H9 (cell line): ENCODE data around the gene CCR5. TPM values are rescaled to one million over a fixed set of nuclear protein-coding genes. Genes with fewer than 3 reads are reported as not detected.

Experiments used
- DNase-seq: peaks from one replicate; pipeline ENCODE4 v3.0.0-alpha.2; 2017
- H2AFZ ChIP-seq: one replicate; pipeline ENCODE4 v1.6.1; 2013; ENCODE audit warnings: mild to moderate bottlenecking, low read length, control low read depth, moderate library complexity
- H2AK5ac ChIP-seq: 2 replicates; pipeline ENCODE4 v1.6.1; 2013; ENCODE audit warnings: low read length, control low read depth, mixed read lengths; ENCODE audit not compliant: insufficient read length
- H2BK120ac ChIP-seq: one replicate; pipeline ENCODE4 v1.6.1; 2013; ENCODE audit warnings: low read depth, mild to moderate bottlenecking, low read length, control low read depth, inconsistent platforms; ENCODE audit not compliant: poor library complexity, severe bottlenecking
- H2BK12ac ChIP-seq: 2 replicates; pipeline ENCODE4 v1.6.1; 2013; ENCODE audit warnings: low read length, control low read depth, mixed read lengths, low read depth; ENCODE audit not compliant: insufficient read length
- H2BK15ac ChIP-seq: 2 replicates; pipeline ENCODE4 v1.6.1; 2013; ENCODE audit warnings: low read depth, low read length, control low read depth
- H2BK20ac ChIP-seq: one replicate; pipeline ENCODE4 v1.6.1; 2013; ENCODE audit warnings: low read depth, mild to moderate bottlenecking, low read length, control low read depth, inconsistent platforms; ENCODE audit not compliant: poor library complexity, severe bottlenecking
- H2BK5ac ChIP-seq: 2 replicates; pipeline ENCODE4 v1.6.1; 2013; ENCODE audit warnings: low read length, control low read depth, mixed read lengths; ENCODE audit not compliant: insufficient read length
- H3K14ac ChIP-seq: 2 replicates; pipeline ENCODE4 v1.6.1; 2013; ENCODE audit warnings: low read length, control low read depth; ENCODE audit not compliant: insufficient read depth
- H3K18ac ChIP-seq: 2 replicates; pipeline ENCODE4 v1.6.1; 2013; ENCODE audit warnings: low read depth, mild to moderate bottlenecking, mixed read lengths, low read length, control low read depth; ENCODE audit not compliant: insufficient read length
- H3K23ac ChIP-seq: 2 replicates; pipeline ENCODE4 v1.6.1; 2013; ENCODE audit warnings: low read length, control low read depth, mixed read lengths, low read depth; ENCODE audit not compliant: insufficient read length
- H3K23me2 ChIP-seq: 2 replicates; pipeline ENCODE4 v1.6.1; 2013; ENCODE audit warnings: low read depth, mild to moderate bottlenecking, mixed read lengths, low read length, control low read depth; ENCODE audit not compliant: insufficient read length, poor library complexity, severe bottlenecking
- H3K27ac ChIP-seq: 2 replicates; pipeline ENCODE4 v1.5.1; 2013; ENCODE audit warnings: low read length, control low read depth, mixed read lengths, low read depth; ENCODE audit not compliant: insufficient read length
- H3K27me3 ChIP-seq: 2 replicates; pipeline ENCODE4 v1.6.1; 2013; ENCODE audit warnings: low read length, control low read depth, inconsistent platforms; ENCODE audit not compliant: insufficient read depth
- H3K4ac ChIP-seq: 2 replicates; pipeline ENCODE4 v1.6.1; 2013; ENCODE audit warnings: low read depth, mild to moderate bottlenecking, control low read depth, inconsistent platforms, low read length, moderate library complexity
- H3K4me1 ChIP-seq: 2 replicates; pipeline ENCODE4 v1.6.1; 2013; ENCODE audit warnings: low read length, control low read depth, inconsistent platforms; ENCODE audit not compliant: insufficient read depth
- H3K4me2 ChIP-seq: 2 replicates; pipeline ENCODE4 v1.6.1; 2013; ENCODE audit warnings: low read length, control low read depth, mixed read lengths; ENCODE audit not compliant: insufficient read length, insufficient read depth
- H3K56ac ChIP-seq: 2 replicates; pipeline ENCODE4 v1.6.1; 2013; ENCODE audit warnings: low read depth, mild to moderate bottlenecking, mixed read lengths, low read length, control low read depth; ENCODE audit not compliant: insufficient read length
- H3K79me1 ChIP-seq: 2 replicates; pipeline ENCODE4 v1.6.1; 2013; ENCODE audit warnings: low read depth, mild to moderate bottlenecking, moderate library complexity, low read length, control low read depth, inconsistent platforms; ENCODE audit not compliant: insufficient read depth, poor library complexity, severe bottlenecking
- H3K79me2 ChIP-seq: 2 replicates; pipeline ENCODE4 v1.6.1; 2013; ENCODE audit warnings: low read length, control low read depth, inconsistent platforms; ENCODE audit not compliant: insufficient read depth
- H3K9ac ChIP-seq: 2 replicates; pipeline ENCODE4 v1.6.1; 2013; ENCODE audit warnings: low read length, control low read depth, mixed read lengths; ENCODE audit not compliant: insufficient read length; ENCODE audit errors: extremely low read depth
- H3K9me3 ChIP-seq: one replicate; pipeline ENCODE4 v1.6.1; 2013; ENCODE audit warnings: low read depth, low read length, inconsistent platforms; ENCODE audit not compliant: control insufficient read depth
- H3T11ph ChIP-seq: one replicate; pipeline ENCODE4 v1.6.1; 2013; ENCODE audit warnings: mild to moderate bottlenecking, low read length, control low read depth, inconsistent platforms
- H4K20me1 ChIP-seq: one replicate; pipeline ENCODE4 v1.6.1; 2013; ENCODE audit not compliant: control insufficient read depth, insufficient read length, insufficient read depth
- H4K5ac ChIP-seq: 2 replicates; pipeline ENCODE4 v1.6.1; 2013; ENCODE audit warnings: low read depth, mild to moderate bottlenecking, mixed read lengths, low read length, control low read depth; ENCODE audit not compliant: insufficient read length
- H4K8ac ChIP-seq: replicated peaks from 2 replicates; pipeline ENCODE4 v1.6.1; 2013; ENCODE audit warnings: low read length, control low read depth, mixed read lengths, low read depth; ENCODE audit not compliant: insufficient read length
- H4K91ac ChIP-seq: 2 replicates; pipeline ENCODE4 v1.6.1; 2013; ENCODE audit warnings: low read depth, mild to moderate bottlenecking, moderate library complexity, mixed read lengths, low read length, control low read depth; ENCODE audit not compliant: insufficient read length
- H3K27ac Mint-ChIP-seq, 3 experiments: 2 replicates in 2 of 3; 3 replicates in 1 of 3; pipeline ENCODE4 v1.8.0; 2020 to 2021; ENCODE audit warnings: mixed read lengths in 3 of 3, mild to moderate bottlenecking in 1 of 3, moderate library complexity in 1 of 3
- H3K27me3 Mint-ChIP-seq: 2 replicates; pipeline ENCODE4 v1.8.0; 2021; ENCODE audit warnings: low read depth, mild to moderate bottlenecking, moderate library complexity, mixed read lengths
- H3K36me3 Mint-ChIP-seq, 3 experiments: 2 replicates in 2 of 3; 3 replicates in 1 of 3; pipeline ENCODE4 v1.8.0; 2020 to 2021; ENCODE audit warnings: low read depth in 3 of 3, mixed read lengths in 3 of 3; ENCODE audit not compliant: insufficient read depth in 1 of 3
- H3K4me1 Mint-ChIP-seq, 2 experiments: 2 replicates each; pipeline ENCODE4 v1.8.0; 2020; ENCODE audit warnings: mixed read lengths in 2 of 2
- H3K4me3 Mint-ChIP-seq, 2 experiments: 2 replicates in 1 of 2; 3 replicates in 1 of 2; pipeline ENCODE4 v1.8.0; 2020 to 2021; ENCODE audit warnings: mild to moderate bottlenecking in 2 of 2, mixed read lengths in 2 of 2, moderate library complexity in 1 of 2
- H3K9me3 Mint-ChIP-seq, 2 experiments: 2 replicates in 1 of 2; 3 replicates in 1 of 2; pipeline ENCODE4 v1.8.0; 2020; ENCODE audit warnings: mild to moderate bottlenecking in 2 of 2, mixed read lengths in 2 of 2, moderate library complexity in 1 of 2
- CTCF ChIP-seq: fragments of 200-600 bp; sonication (generic); conservative IDR thresholded peaks from 3 replicates; pipeline ENCODE4 v1.8.0; 2021; ENCODE audit warnings: antibody characterized with exemption, mild to moderate bottlenecking
- WGBS: extraction: QIAGEN DNeasy Blood & Tissue Kit; methylation state at CpG from one replicate; pipeline ENCODE4 v1.1.7; 2013; ENCODE audit warnings: missing lambda C conversion rate, low lambda C conversion rate, mixed read lengths; ENCODE audit not compliant: insufficient read length; ENCODE audit errors: extremely low coverage; 5-methylcytosine and 5-hydroxymethylcytosine counted together
- total RNA-seq: library from RNA; stranded (reverse); gene quantifications from 2 replicates; pipeline ENCODE4 v1.2.1, GENCODE V29; 2021

Gene CCR5
- total RNA-seq, 1 experiment from 2014 or later, result not detected

DNA sequence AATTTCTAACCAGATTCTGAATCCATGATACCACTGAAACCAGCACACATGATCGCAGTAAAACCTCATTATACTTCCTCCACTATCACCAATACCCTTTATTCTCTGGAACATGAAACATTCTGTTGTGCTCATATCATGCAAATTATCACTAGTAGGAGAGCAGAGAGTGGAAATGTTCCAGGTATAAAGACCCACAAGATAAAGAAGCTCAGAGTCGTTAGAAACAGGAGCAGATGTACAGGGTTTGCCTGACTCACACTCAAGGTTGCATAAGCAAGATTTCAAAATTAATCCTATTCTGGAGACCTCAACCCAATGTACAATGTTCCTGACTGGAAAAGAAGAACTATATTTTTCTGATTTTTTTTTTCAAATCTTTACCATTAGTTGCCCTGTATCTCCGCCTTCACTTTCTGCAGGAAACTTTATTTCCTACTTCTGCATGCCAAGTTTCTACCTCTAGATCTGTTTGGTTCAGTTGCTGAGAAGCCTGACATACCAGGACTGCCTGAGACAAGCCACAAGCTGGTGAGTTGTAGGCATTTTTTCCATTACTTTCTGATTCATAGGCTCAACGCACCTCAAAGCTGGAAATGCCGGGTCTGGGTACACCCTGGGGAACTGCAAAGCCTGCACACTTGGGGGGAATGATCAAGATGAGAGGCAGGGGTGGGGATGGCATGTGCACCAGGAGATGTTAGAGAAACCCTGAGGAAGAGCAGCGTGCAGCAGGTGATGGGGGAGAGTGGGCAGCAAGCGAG, 16.9 kb upstream of the CCR5 start, which contains the start of gene CCR2:
TSS of gene CCR2 (plus strand) at position 465 of the 764 bp plus-strand sequence. CDS start 3,417 bp downstream, outside the sequence.
- Histone ChIP-seq H3K4me2 (no peak within 1 kb of the TSS), H3K9me3 (no peaks in the 10 kb centered on the region), H3K79me1 (no peaks in the 10 kb centered on the region), H3K9ac (no peak within 1 kb of the TSS), H3K56ac (no peak within 1 kb of the TSS), H4K8ac (no peak within 1 kb of the TSS), H2BK5ac (no peak within 1 kb of the TSS), H3K27ac (no peak within 1 kb of the TSS), H2BK12ac (no peak within 1 kb of the TSS), H3T11ph (no peak within 1 kb of the TSS), H2AFZ (no peak within 1 kb of the TSS), H2BK15ac (no peak within 1 kb of the TSS), H4K20me1 (no peaks in the 10 kb centered on the region), H4K91ac (no peak within 1 kb of the TSS), H3K79me2 (no peaks in the 10 kb centered on the region), H2BK20ac (no peak within 1 kb of the TSS), H4K5ac (no peak within 1 kb of the TSS), H3K23me2 (no peaks in the 10 kb centered on the region), H3K23ac (no peak within 1 kb of the TSS), H3K18ac (no peak within 1 kb of the TSS), H3K4me1 (0 out of 2 replicates have a peak, but pooled peaks cover 2% of the 10 kb centered on the region), H3K14ac (no peak within 1 kb of the TSS; the same call in 1 of the 2 replicates), H3K4ac (no peak within 1 kb of the TSS), H3K27me3 (no peaks in the 10 kb centered on the region; the same call in 1 of the 2 replicates), H2AK5ac (no peak within 1 kb of the TSS), H2BK120ac (no peak within 1 kb of the TSS)
- no CpG with 5 or more reads among the region's 7 CpGs for WGBS
- TF ChIP-seq CTCF, result no peak
- Mint-ChIP-seq H3K9me3 (no peaks in the 10 kb centered on the region), H3K27me3 (peaks cover 24% of the 10 kb centered on the region), H3K36me3 (no peaks in the 10 kb centered on the region), H3K4me1 (peaks cover 7 to 10% of the 10 kb centered on the region in 2 experiments), H3K27ac (no peak within 1 kb of the TSS), H3K4me3 (no peak within 1 kb of the TSS)
- no peak for DNase-seq
